Measurements from ENCODE around the gene DAB1. TPM values are rescaled to one million over a fixed set of nuclear protein-coding genes. Genes with fewer than 3 reads are reported as not detected.
A peak's percentile ranks its signal among the peaks of the same experiment; 100 is the strongest.

The DAB1 gene
- total RNA-seq, 1 donor from 2014 or later, result 12.2 TPM

DNA sequence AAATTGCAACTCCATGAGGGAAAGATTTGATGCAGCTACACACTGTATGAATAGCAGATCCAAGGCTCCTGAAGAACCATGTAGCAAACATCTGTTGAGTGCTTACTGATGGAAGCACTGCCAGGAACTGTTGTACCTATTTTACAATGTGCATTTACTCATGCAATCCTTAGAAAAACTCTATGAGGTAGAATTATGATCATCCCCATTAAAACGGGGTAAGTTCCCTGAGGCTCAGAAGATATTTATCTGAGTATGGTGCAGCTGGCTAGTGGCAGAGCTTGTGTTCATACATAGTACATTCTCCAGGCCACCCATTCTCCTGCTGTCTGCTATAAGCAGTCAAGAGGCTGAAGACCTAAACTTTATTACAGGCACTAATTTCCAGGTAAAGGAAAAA, 403.6 kb downstream of the DAB1 start:
- no peak for DNase-seq (ENCODE audit: low spot score)

DNA sequence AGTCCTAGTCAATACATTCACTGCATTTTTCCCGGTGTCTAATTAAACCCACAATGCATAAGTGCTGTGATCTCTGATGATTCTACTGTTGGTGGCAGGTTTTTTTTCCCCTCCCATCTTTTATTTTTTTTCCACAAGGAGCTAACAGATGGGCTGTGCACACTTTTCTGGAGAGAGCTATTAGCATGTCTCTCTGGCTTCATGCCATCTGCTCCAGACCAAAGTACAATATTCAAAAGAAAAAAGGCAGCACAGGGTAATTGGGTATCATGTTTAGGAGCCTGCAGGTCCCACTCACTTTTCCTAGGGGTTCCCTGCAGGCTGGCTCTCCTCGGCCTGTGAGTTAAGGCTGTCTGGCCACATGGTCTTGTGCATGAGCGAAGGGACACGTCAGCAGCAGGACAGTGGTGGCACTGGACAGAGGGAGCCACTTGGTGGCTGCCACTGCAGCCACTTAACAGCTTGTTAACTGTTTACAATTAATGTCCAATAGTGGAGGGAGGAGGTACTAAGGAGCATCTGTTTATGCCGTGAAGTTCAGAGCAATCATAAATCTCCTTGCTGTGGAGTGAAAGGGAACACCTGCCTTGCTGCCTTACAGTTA, 404.5 kb downstream of the DAB1 start:
- DNase-seq (ENCODE audit: low spot score), result no peak

DNA sequence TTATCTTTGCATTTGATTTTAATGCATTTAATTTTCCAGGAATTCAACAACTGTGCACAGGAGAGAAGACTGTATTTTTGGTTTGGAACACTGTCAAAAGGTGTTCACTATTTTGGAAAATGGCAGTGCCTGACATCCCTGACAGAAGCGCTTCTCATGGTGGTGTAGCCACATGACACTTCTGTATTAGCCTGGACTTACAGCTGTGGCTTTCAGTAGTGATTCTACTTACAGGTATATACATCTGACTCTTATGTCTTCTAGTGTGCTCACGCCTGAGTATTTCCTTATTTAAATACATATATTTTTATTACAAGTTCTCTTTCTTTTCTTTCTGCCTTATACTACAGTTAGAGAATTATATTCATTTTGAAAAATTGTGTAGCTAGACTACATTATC, 405.7 kb downstream of the DAB1 start:
- DNase-seq (ENCODE audit: low spot score), result no peak

DNA sequence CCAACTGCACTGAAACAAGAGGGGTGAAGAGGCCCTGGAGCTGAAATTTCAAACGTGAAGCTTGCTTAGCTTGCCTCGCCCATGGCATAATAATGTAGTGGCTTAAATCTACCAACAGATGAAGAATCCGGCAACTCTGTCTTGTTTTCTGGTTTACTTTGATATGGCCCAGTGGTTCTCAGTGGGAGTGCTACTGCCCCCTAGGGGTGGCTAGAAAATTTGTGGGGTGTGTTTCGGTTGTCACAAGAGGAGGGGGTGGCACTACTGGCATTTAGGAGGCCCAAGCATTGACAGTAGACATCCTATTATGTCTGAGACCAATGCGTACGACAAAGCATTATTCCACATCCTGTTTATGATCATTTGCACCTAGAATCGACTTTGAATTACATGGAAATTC, 406.1 kb downstream of the DAB1 start:
- DNase-seq (ENCODE audit: low spot score), result no peak

DNA sequence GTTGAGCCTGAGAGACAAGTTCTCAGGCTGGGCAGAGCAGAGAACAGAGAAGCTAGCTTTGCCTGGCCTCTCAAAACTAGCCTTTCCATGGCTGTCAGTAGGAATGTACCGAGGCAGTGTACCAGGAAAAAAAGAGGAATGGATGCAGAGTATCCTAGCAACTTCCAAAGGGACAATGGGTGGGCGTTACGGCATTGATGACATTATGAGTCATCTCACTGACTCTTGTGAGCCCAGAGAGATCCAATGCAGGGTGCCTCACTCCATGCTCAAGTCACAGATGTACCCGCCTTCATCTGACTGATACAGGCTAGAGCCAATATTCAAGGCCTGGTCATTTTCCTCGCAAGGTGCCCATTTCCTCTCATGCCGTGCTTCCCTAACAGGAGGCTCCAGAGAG, 406.7 kb downstream of the DAB1 start:
- DNase-seq (ENCODE audit: low spot score), result no peak

DNA sequence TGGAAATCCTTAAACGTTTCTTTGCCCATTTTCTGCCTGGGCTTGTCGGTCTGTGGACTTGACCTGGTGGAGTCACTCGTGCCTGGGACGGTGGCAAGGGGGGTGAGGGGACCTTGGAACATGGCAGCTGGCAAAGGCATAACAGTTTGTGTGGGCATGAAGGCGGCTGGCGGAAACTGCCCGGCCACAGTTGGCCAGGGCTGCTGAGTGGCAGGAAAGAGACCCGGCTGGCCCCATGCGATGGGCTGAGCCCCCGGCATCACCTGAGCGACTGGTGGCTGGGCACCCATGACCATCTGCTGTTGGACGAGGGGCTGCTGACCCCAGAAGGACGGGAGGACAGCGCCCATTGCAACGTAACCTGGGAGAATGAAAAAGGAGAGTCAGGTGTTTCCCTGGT, 408.8 kb downstream of the DAB1 start:
- DNase-seq (ENCODE audit: low spot score), result no peak

DNA sequence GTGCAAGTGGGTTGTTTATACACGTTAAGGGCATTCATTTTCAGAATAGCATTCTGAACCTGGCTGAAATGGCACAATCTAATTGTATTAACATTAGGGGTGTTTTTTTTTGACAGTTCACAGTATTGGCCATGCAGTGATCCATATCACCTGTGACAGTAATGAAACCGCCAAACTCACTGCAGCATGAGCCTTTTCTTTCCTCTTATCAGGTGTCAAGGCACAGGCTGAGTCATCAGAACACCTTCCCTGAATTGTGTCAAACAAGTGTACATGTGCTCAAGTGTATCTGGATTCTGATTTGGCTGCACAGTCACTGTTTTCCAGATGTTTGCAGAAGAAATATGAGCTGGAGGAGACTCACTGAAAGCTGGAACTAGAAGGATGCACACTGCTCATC, 410.3 kb downstream of the DAB1 start:
- DNase-seq (ENCODE audit: low spot score), result no peak

DNA sequence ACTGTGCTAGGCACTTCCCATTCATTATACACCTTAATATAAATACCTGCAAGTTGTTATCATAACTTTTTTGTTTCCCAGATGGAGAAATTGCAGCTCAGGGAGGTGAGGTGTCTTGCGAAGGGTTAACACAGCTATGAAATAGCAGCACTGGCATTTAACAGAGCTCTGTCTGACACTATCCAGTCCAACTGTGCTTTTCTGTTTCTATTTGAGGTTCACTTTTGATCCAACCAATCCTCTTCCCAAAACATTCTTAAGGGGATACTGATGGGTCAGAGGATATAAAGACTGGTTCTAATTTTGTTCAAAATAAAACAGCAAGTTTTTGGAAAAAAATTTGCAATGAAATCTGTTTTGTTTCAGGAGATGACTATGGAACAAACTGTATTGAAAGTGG, 411.5 kb downstream of the DAB1 start:
- DNase-seq (ENCODE audit: low spot score), result no peak

DNA sequence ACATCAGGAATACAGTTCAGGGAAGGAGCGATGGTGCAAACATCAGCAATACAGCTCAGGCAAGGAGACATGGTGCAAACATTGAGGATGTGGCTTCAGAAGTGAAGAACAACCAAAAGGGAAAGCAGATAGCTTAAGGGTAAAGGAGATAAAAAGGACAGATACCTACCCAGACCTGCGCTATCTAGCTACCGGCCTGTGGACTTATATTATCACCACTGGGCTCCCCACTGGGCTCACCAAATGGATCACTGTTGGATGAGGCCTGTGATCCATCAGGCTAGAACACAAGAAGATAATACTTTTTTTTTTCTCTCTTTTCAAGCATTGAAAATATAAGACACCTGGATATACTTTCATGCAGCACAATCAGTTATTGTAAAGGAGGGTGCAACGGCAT, 413.3 kb downstream of the DAB1 start:
- DNase-seq (ENCODE audit: low spot score), result no peak

DNA sequence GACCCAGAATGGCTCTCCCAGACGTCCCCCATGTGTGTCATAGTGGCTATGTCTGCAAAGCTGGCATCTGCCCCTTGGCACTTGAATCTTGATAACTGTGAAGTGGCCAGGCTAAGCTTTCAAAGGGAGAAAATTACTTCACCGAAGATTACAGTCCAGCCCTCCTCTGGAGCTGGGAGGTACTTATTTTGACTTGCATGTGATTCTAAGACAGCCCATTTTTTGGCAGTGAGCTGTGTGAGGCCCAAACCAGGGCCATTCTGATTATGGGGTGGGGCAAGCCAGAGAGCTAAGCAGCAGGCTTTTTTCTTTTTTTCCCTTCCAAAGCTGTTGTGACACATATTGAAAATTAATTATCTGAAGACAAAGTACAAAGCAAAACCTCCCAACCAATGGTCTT, 415.9 kb downstream of the DAB1 start:
- DNase-seq (ENCODE audit: low spot score), result no peak

DNA sequence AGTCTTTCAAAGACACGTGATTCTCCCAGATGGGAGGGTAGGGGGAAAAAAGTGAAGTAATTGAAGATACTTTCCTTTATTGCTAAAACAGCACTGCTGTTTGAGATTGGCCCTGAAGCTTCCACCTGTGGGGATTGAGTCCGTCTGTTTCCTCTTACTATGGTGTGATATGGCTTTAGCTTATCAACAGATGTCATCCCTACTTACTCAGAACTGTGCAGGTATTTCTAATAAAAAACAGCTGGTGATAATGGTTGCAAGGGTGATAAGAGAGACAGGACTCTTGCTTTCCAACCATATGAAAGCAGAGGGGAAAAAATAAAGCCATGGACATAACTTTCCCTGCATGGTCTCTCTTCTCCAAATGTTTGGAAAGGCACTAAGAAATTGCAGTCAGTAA, 416.4 kb downstream of the DAB1 start:
- no peak for DNase-seq (ENCODE audit: low spot score)

DNA sequence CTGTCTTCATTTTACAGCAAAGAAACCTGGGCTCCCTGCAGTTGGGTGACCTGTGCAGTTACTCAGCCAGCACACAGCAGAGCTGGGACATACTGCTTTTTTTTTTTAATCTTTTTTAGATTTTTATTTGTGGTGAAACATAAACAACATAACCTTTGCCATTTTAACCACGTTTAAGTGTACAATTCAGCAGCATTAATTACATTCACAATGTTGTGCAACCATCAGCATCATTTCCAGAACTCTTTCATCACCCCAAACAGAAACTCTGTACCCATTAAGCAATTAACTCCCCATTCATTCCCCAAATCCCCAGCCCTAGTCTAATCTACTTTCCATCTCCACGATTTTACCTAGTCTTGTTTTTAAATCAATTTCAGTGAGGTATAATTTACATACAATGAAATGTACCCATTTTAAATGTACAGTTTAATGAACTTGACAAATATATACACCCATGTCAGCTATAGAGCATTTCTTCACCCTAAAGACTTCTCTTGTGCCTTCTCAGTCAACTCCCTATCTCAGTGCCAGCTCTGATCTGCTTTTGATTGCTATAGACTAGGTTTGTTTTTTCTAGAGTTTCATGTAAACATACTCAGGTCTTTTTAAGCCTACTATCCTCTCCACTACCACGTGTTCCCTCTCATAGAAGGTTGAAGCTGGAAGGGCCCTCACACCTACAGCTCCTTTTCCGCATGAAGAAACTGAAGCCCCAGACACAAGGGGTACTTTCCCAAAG, 420.3 kb downstream of the DAB1 start:
- DNase-seq (ENCODE audit: low spot score), result no peak

DNA sequence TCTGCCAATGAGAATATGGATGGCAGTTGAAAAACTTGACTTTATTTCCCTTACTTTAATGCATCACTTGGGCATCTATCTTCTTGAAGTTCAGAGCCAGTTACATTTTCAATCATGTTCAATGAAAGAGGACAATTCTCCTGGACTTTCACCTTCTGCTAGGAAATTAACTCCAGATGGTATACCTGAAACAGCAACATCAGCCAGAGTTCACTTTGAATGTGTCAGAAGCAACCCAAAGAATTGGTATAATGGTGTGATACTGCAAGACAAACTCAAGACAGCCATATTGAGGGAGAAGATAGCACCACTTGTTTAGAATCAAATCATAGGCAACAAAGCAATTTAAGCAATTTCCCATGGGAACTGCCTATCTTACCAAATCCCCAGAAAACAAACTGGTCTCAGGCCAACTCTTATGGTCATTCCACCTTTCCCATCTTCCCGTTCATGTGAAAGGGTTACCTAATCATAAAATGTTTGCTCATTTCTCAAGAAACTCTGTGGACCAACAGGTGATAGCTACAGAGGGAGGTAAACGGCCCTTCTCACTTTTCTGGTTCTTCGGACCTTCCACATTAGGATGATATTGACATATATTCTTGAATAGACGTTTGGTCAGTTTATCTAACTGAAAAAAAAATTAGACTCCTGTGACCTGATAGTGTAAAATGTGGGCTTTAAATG, 428.3 kb downstream of the DAB1 start:
- no peak for DNase-seq (ENCODE audit: low spot score)

DNA sequence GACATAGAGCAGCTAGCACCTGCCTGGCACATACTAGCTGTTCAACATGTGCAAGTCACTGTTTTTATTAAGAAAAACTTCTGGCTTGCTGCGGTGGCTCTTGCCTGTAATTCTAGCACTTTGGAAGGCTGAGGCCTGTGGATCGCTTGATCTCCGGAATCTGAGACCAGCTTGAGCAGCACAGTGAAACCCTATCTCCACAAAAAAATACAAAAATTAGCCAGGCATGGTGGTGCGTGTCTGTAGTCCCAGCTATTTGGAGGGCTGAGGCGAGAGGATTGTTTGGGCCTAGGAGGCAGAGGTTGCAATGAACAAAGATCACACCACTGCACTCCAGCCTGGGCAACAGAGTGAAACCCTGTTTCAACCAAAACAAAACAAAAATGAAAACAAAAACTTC, 430.4 kb downstream of the DAB1 start:
- DNase-seq (ENCODE audit: low spot score), result no peak

DNA sequence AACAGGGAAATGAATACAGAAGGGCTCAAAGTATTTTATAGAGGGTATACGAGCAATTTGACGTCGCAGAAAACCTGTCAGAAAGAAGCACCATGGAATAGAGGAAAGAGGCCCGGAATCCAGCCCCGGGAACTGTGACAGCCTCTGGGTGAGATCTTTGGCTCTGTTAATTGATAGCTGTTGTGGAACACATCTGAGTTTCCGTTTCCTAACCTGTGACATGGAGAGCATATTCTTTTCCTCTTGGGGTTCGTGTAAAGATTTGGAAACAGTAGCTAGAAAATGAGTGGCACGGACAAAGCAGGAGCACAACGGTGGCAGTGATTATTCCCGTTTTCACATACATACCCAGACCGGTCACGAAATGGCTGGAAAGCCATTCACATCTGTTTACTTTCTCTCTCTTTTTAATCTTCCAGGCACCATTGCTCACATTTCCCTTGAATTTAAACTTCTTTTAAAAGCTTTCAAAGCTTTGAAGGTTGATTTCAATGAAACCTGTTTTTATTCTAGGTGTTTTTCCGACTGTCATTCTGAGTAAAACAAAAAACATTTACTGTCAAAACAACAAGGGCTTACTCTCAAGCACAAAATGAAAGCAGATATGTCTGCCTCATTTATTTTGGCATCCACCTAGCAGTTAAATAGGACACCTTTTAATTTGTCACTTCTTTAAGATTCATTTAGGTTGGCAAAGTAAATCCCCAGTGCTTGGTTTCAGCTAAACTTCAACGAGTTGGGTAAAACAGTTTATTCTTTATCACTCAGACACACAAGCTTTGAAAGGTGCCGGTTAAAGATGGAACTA, 431.3 kb downstream of the DAB1 start:
- no peak for DNase-seq (ENCODE audit: low spot score)

DNA sequence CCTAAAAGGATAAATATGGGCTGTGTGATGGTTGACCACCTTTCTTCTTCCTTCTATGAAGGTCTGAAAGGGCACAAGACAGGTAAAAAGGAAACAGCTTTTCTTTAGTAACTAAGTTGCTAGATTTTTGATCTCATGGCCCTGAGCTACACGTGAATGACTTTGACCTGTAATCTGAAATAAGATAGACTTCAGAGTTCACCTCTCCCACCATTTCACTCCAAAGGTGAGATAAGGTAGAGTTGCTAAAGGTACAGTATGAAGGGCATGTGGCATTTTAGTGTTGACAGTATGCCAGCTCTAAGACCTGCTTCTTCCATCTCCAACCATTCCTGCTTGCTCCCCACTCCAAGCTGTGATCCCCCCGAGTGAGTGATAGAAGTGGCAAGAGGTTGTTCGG, 432.3 kb downstream of the DAB1 start:
- no peak for DNase-seq (ENCODE audit: low spot score)

DNA sequence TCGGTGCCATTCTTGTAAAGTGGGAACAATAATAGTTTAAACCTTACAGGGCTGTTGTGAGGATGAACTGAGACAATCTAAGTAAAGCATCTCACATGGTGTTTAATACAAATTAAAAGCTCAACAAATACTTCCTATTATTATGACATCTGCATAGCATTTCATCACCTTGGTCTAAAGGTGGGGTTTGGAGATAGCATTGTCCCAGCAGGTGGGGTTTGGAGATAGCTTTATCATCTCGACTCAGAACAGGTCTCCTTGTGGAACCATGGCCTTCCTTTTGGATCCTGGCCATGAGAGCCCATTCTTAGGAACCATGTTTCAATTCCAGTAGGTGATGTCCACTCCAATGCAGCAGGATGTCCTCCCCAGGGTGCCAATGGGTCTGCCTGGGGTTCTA, 437.5 kb downstream of the DAB1 start:
- DNase-seq (ENCODE audit: low spot score), result no peak

DNA sequence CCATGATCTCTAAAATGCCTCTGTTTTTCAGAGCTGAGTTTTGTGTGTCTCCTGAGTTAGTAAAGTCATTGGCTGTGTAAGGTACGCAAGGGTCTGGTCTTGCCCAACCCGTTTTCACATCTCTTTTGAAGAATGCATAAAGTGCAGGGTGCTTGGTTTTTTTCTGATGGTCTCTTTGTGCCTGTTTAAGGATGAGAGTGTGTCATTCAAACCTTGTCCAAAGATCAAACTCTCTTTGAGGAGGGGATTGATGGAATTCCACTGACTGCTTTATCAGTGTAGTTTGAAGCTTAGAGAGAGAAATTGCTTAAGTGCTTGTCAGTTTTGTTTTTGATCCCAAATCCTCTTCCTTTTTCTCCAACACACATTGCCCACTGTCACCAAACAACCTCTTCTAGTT, 438.0 kb downstream of the DAB1 start:
- DNase-seq (ENCODE audit: low spot score), result no peak

DNA sequence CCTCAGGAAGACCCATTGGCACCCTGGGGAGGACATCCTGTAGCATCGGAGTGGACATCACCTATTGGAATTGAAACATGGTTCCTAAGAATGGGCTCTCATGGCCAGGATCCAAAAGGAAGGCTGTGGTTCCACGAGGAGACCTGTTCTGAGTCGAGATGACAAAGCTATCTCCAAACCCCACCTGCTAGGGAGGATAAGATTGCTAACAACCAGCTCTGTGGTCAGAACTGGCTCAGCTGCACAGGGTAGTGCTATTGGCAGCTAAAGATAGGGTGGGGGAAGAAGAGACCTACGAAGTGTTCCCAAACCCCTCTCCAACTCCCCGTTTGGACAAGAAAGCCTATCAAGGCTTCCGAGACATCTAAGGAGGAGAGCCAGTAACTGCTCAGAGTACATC, 440.4 kb downstream of the DAB1 start:
- no peak for DNase-seq (ENCODE audit: low spot score)

DNA sequence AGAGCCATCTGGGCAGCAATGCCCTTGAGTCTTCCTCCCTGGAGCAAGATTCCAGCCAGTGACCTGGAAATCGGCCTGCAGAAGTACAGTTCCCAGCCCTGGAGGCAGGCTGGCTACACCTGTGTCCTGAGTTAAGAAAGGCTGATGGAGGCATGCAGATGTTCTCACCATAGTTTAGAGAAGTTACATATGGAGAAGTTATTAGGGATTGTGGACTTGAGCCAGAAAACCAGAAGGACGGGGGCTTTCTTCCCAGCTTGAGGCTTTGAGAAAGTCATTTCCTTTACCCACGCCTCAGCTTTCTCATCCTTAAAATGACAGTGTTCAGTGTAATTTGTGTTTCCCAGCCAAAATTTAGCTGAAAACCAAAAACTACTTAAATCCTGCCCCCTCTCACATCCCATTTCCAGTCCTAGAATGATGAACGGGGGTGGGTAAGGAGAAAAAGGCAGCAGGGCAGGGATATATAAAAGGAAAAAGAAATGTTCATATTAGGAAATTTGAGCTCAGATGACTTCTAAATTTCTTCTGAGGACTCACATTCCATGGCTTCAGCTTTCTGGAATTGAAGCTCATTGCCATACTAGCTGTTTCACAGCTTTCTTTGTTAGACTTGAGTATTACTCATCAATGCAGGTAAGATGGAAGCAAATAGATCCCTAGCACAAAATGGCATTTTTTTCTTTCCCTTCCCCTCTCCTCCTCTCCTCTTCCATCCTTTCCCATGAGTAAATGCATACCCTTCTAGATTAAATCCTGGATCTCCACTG, 443.7 kb downstream of the DAB1 start:
- DNase-seq (ENCODE audit: low spot score), result peak; percentile 32

DNA sequence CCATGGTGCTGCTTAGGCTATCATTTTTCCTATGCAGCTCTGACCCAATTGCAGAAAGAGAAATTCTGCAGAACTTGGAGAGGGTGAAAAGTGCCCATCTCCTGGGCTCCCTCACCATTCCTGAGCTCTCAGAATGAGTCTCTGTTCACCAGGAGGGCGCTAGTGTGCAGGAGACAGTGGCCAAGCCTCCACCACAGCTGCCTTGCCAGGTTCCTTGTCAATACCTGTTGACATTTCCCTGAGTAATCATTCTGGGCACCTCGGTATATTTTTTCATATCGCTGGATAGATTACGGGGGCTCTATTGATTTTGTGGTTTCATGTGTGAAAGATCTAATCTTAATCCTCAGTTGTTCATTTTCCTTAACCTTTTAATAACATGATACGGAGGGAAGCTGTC, 445.0 kb downstream of the DAB1 start:
- DNase-seq (ENCODE audit: low spot score), result peak; percentile 4

DNA sequence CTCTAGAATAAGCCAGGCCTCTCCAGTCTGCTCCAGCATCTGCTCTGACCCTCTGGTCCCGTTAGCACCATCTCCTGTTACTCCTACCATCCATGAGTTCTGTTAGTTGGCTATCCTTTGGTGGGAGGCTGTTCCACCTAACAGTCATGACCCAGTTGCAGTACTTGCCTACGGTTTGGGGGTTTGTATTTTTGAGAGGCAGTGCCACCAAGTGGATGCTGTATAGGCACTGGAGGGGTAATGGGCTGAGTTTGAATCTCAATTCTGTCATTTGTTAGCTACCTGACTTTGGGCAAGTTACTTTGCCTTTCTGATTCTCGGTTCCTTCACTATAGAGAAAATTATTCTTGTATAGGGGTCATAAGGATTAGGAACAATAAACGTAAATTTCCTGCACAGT, 445.9 kb downstream of the DAB1 start:
- DNase-seq (ENCODE audit: low spot score), result no peak
